Measurements from ENCODE around the gene NCR2. TPM values are rescaled to one million over a fixed set of nuclear protein-coding genes. Genes with fewer than 3 reads are reported as not detected.

Gene NCR2
- polyA plus RNA-seq, 1 donor = 0.42 TPM

DNA sequence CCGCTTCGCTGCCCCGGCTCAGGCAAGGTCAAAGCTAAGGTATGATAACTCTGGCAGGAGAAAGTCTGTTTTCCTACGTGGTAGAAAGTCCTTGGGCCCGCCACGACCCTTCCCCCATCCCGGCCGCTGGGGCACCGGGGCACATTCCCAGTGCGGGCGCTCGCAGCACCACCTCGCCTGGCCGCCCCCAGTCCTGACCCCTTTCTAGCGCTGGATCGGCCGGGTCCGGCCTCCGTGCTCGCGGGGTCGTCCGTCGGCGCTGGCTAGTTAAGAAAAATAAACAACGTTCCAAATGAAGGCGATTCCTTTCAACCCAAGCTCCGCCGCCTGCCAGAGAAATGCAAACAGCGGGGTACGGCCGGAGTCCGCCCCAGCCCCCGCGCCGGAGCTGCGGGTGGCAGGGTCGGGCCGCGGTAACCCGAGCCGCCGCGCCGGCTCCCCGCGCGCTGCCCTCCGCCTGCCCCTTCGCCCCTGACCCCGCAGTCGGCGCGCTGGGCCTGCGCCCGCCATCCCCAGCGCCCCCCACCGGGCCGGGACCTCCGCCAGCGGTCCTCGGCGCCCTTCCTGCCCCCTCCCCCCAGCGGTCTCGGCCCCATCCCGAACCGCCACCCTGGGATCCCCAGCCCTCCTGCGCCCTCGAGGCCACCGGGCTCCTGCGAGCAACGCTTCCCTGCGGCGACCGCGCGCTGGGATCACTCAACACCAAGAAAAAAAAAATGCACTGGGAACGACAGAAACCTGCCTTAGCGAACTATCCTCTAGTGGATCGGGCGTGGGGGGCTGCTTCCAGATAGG lies 37.6 kb downstream of the NCR2 start:
- peaks cover 28% of the 10 kb centered on the region for H3K4me1 ChIP-seq (ENCODE audit: control insufficient read depth, insufficient read depth, low read length)
- no peak overlapping the region for H3K27ac ChIP-seq (ENCODE audit: low read length)
- no peak overlapping the region for H3K4me3 ChIP-seq (ENCODE audit: low read length)
- H3K27me3 ChIP-seq (ENCODE audit: control insufficient read depth, insufficient read depth, low read length) = peaks cover 88% of the 10 kb centered on the region
- DNase-seq = peak in 1 of 2 donors; percentile 18
- peaks cover 14% of the 10 kb centered on the region for H3K9me3 ChIP-seq (ENCODE audit: control insufficient read depth, low read depth, low read length)
- H3K36me3 ChIP-seq (ENCODE audit: control insufficient read depth, insufficient read depth, low read length) = no peaks in the 10 kb centered on the region
- no CpG with 5 or more reads among the region's 81 CpGs for WGBS (ENCODE audit: insufficient coverage, low lambda C conversion rate)

DNA sequence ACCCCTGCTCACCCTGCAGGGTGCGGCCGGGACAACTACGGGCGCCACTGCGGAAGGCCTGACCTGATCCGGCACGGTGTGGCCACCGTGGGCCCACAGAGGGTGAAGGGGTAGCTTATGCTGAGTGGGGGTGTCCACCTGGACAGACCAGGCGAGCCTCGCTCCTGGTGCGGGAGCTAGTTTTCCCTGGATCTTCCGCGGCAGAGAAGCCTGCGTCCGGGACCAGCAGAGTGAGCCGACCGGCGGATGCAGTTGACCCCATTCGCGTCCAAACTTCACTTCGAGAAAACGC lies 38.2 kb downstream of the NCR2 start:
- peaks cover 94% of the 10 kb centered on the region for H3K27me3 ChIP-seq (ENCODE audit: control insufficient read depth, insufficient read depth, low read length)
- peaks cover 28% of the 10 kb centered on the region for H3K4me1 ChIP-seq (ENCODE audit: control insufficient read depth, insufficient read depth, low read length)
- no peak for DNase-seq
- peaks cover 14% of the 10 kb centered on the region for H3K9me3 ChIP-seq (ENCODE audit: control insufficient read depth, low read depth, low read length)
- H3K4me3 ChIP-seq (ENCODE audit: low read length) = no peak overlapping the region
- no CpG with 5 or more reads among the region's 22 CpGs for WGBS (ENCODE audit: insufficient coverage, low lambda C conversion rate)
- H3K36me3 ChIP-seq (ENCODE audit: control insufficient read depth, insufficient read depth, low read length) = no peaks in the 10 kb centered on the region
- H3K27ac ChIP-seq (ENCODE audit: low read length) = no peak overlapping the region

DNA sequence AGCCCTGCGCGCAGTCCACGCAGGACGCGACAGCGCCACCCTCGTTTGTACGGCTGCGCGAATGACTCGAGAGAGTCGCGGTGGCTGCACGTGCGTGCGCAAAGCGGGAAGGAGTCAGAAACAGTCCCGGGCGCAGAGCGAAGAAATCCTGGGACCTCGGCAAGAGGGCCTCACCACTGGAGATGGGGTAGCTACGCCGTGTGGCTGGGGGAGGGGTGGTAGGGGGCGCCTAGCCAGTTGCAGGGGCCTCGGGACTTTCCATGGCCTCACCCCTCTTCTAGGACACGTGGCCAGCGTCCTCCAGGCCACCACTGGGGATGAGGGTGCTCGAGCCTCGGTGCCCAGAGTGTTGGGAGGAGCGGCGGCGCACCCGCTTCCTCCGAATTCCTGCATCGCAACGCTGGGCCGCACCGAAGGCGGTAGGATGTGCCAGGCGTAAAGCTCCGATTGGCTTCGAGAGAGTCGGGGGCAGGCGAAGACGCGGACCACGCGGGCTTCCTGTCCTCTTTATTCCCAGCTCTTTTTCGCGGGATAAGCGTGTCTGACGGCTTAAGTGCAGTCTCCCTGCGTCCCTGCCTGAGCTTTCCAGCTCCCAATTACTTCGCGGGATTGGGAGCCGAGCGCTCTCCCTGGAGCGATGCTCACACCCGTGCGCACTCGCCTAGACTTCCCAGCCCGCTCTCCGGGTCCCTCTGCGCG lies 38.7 kb downstream of the NCR2 start:
- WGBS (ENCODE audit: insufficient coverage, low lambda C conversion rate) = 27% methylated on average over 3 of the region's 65 CpGs
- Histone ChIP-seq H3K27me3 (ENCODE audit: control insufficient read depth, insufficient read depth, low read length) (peaks cover 96% of the 10 kb centered on the region), H3K27ac (ENCODE audit: low read length) (no peak overlapping the region), H3K4me3 (ENCODE audit: low read length) (no peak overlapping the region), H3K4me1 (ENCODE audit: control insufficient read depth, insufficient read depth, low read length) (peaks cover 26% of the 10 kb centered on the region), H3K36me3 (ENCODE audit: control insufficient read depth, insufficient read depth, low read length) (no peaks in the 10 kb centered on the region), H3K9me3 (ENCODE audit: control insufficient read depth, low read depth, low read length) (peaks cover 14% of the 10 kb centered on the region)
- DNase-seq = peak in 1 of 2 donors; percentile 31

DNA sequence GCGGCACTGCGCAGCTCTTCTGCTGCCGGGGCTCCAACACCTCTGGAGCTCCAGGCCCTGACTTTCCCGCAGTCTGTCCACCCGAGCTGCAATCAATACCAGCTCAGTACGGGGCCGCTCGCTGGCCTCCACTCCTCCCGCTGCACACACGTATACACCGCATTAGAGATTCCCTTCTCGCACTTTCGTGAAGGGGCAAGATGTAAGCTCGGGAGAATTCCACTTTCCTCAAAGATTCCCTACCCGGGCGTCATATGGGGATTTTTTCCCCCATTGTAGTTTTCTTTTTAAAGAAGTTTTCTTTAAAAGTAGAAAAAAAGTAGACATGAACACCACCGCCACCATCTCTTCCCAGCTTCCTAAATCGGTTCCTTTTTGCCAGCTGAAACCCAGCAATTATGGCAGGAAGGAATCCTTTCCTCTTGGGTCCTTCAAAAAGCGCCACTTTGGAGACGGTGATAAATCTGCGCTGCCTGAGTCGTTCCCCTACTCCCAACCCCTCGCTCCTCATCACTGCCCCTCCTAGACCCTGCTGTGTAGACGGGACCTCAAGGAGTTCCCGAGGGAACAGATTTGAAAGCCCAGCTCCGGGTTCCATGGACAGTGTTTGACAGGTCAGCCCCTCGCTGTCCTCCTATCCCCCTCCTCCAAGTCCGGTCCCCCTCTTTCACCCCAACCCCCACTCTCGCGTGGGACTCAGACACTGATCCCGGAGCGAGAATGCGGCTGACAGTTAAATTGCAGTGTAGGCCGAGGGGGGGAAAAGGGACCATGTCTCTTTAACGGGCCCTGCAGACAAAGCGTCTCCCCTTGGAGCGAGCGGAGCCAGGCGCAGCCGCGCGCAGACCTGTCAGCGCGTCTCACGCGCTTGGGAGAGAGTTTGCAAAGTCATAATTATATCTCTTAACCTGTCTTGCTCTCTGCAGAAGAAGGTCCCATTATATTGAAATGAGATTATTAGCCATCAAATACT lies 39.5 kb downstream of the NCR2 start:
- no peak overlapping the region for H3K27ac ChIP-seq (ENCODE audit: low read length)
- H3K4me3 ChIP-seq (ENCODE audit: low read length) = no peak overlapping the region
- no peak for DNase-seq
- 17% methylated on average over 3 of the region's 46 CpGs for WGBS (ENCODE audit: insufficient coverage, low lambda C conversion rate)
- peaks cover 23% of the 10 kb centered on the region for H3K4me1 ChIP-seq (ENCODE audit: control insufficient read depth, insufficient read depth, low read length)
- no peaks in the 10 kb centered on the region for H3K36me3 ChIP-seq (ENCODE audit: control insufficient read depth, insufficient read depth, low read length)
- H3K9me3 ChIP-seq (ENCODE audit: control insufficient read depth, low read depth, low read length) = peaks cover 14% of the 10 kb centered on the region
- H3K27me3 ChIP-seq (ENCODE audit: control insufficient read depth, insufficient read depth, low read length) = peaks cover 87% of the 10 kb centered on the region

DNA sequence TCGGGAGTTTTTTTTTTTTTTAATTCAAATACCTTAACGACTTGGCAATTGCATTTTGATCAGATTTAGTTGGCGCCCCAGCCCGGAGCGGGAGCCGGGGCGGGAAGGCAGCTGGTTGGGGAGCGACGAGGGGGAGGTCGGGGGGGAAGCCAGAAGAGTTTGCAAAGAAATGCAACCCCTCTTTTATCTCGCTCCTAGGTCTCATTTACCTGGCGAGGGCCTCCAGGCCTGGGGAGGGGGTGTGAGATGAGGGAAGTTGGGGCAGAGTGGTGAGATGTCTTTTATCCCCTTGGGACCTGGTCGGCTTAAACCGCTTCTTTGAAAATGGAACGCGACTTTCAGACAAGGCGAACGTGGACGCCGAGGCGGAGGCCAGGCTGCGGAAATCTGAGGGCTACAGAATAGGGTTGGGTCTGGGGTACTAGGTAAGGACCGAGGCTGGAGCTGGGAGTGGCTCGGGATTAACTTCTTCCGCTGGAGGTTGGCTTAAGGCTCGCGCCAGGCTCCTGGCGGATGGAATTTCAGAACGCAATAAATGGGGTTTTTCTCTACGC lies 40.3 kb downstream of the NCR2 start:
- H3K4me3 ChIP-seq (ENCODE audit: low read length) = no peak overlapping the region
- no peak overlapping the region for H3K27ac ChIP-seq (ENCODE audit: low read length)
- H3K27me3 ChIP-seq (ENCODE audit: control insufficient read depth, insufficient read depth, low read length) = peaks cover 80% of the 10 kb centered on the region
- peaks cover 14% of the 10 kb centered on the region for H3K9me3 ChIP-seq (ENCODE audit: control insufficient read depth, low read depth, low read length)
- no peaks in the 10 kb centered on the region for H3K36me3 ChIP-seq (ENCODE audit: control insufficient read depth, insufficient read depth, low read length)
- WGBS (ENCODE audit: insufficient coverage, low lambda C conversion rate) = 0% methylated on average over 1 of the region's 30 CpGs
- H3K4me1 ChIP-seq (ENCODE audit: control insufficient read depth, insufficient read depth, low read length) = peaks cover 23% of the 10 kb centered on the region
- no peak for DNase-seq

DNA sequence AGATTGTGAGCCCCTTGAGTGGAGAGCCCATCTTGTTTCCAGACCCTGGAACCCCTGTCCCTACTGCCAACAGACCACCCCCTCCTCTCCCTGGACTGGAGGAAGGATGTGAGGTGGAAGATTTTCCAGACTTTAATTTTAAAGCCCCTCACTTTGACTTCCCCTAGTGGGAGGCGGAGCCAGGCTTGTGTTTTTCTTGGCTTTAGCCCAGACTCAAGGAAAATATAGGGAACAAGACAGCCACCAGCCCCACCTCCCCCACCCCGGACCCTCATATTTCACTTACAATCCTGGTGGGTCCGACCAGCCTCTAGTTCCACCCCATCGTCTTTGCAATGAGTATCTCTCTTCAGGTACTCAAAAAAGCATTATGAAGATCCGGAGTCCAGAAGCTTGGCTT lies 40.8 kb downstream of the NCR2 start:
- WGBS (ENCODE audit: insufficient coverage, low lambda C conversion rate) = no CpG with 5 or more reads among the region's 5 CpGs
- no peak for DNase-seq
- no peak overlapping the region for H3K27ac ChIP-seq (ENCODE audit: low read length)
- peaks cover 75% of the 10 kb centered on the region for H3K27me3 ChIP-seq (ENCODE audit: control insufficient read depth, insufficient read depth, low read length)
- no peaks in the 10 kb centered on the region for H3K36me3 ChIP-seq (ENCODE audit: control insufficient read depth, insufficient read depth, low read length)
- H3K9me3 ChIP-seq (ENCODE audit: control insufficient read depth, low read depth, low read length) = peaks cover 14% of the 10 kb centered on the region
- peaks cover 23% of the 10 kb centered on the region for H3K4me1 ChIP-seq (ENCODE audit: control insufficient read depth, insufficient read depth, low read length)
- no peak overlapping the region for H3K4me3 ChIP-seq (ENCODE audit: low read length)

GRCh38 chr6:41377071-41377470 lies 41.7 kb downstream of the NCR2 start:
- no peak for DNase-seq
- peaks cover 73% of the 10 kb centered on the region for H3K27me3 ChIP-seq (ENCODE audit: control insufficient read depth, insufficient read depth, low read length)
- H3K9me3 ChIP-seq (ENCODE audit: control insufficient read depth, low read depth, low read length) = peaks cover 14% of the 10 kb centered on the region
- H3K36me3 ChIP-seq (ENCODE audit: control insufficient read depth, insufficient read depth, low read length) = no peaks in the 10 kb centered on the region
- H3K4me1 ChIP-seq (ENCODE audit: control insufficient read depth, insufficient read depth, low read length) = peaks cover 23% of the 10 kb centered on the region
- 87% methylated on average over 2 of the region's 4 CpGs for WGBS (ENCODE audit: insufficient coverage, low lambda C conversion rate)
- no peak overlapping the region for H3K27ac ChIP-seq (ENCODE audit: low read length)
- H3K4me3 ChIP-seq (ENCODE audit: low read length) = no peak overlapping the region

DNA sequence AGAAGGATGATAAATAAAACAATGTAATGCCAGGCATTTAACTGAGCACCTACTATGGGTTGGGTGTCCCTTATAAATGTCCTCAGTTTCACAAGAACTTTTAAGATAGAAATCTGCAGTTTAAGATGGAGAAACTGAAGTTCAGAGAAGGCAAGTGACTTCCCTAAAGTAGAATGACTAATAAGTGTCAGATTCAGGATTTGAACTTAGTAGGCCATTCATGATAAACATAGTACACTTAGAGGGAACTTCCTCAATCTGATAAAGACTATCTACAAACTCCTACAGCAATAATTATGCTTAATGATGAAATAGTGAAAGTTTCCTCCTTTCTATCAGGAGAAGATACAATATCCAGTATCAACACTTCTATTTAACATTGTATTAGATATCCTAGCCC lies 43.9 kb downstream of the NCR2 start:
- H3K9me3 ChIP-seq (ENCODE audit: control insufficient read depth, low read depth, low read length) = peaks cover 6% of the 10 kb centered on the region
- no peak overlapping the region for H3K4me3 ChIP-seq (ENCODE audit: low read length)
- H3K4me1 ChIP-seq (ENCODE audit: control insufficient read depth, insufficient read depth, low read length) = peaks cover 3% of the 10 kb centered on the region
- H3K36me3 ChIP-seq (ENCODE audit: control insufficient read depth, insufficient read depth, low read length) = no peaks in the 10 kb centered on the region
- no peak overlapping the region for H3K27ac ChIP-seq (ENCODE audit: low read length)
- no peak for DNase-seq
- peaks cover 58% of the 10 kb centered on the region for H3K27me3 ChIP-seq (ENCODE audit: control insufficient read depth, insufficient read depth, low read length)

- no peak for DNase-seq
- no peaks in the 10 kb centered on the region for H3K9me3 ChIP-seq (ENCODE audit: control insufficient read depth, low read depth, low read length)
- no peak overlapping the region for H3K4me3 ChIP-seq (ENCODE audit: low read length)
- H3K4me1 ChIP-seq (ENCODE audit: control insufficient read depth, insufficient read depth, low read length) = no peaks in the 10 kb centered on the region
- no peak overlapping the region for H3K27ac ChIP-seq (ENCODE audit: low read length)
- WGBS (ENCODE audit: insufficient coverage, low lambda C conversion rate) = 61% methylated on average over 2 of the region's 2 CpGs
- H3K36me3 ChIP-seq (ENCODE audit: control insufficient read depth, insufficient read depth, low read length) = no peaks in the 10 kb centered on the region
- peaks cover 50% of the 10 kb centered on the region for H3K27me3 ChIP-seq (ENCODE audit: control insufficient read depth, insufficient read depth, low read length)
Observed at GRCh38 chr6:41386594-41386993, 51.2 kb downstream of the NCR2 start.

DNA sequence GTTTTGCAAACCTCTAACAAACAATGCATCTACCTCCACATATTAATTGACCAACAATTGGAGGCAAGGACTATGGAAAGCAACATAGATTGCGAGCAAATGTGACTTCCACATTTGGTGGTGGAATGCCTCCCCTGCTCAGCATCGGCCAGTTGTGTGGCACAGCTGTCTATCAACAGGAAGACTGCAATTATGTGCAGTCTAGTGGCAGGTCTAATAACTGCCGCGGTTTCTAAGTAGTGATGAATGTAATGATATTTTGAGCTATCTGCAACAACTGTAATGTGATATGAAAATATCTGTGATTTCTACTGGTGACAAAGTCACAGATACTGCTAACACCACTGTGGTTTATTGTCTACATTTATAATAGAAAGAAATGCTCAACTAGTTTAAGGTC lies 56.8 kb downstream of the NCR2 start:
- no peak for DNase-seq
- no CpG with 5 or more reads among the region's 4 CpGs for WGBS (ENCODE audit: insufficient coverage, low lambda C conversion rate)
- Histone ChIP-seq H3K36me3 (ENCODE audit: control insufficient read depth, insufficient read depth, low read length) (no peaks in the 10 kb centered on the region), H3K4me3 (ENCODE audit: low read length) (no peak overlapping the region), H3K4me1 (ENCODE audit: control insufficient read depth, insufficient read depth, low read length) (no peaks in the 10 kb centered on the region), H3K27me3 (ENCODE audit: control insufficient read depth, insufficient read depth, low read length) (peaks cover 52% of the 10 kb centered on the region), H3K27ac (ENCODE audit: low read length) (no peak overlapping the region), H3K9me3 (ENCODE audit: control insufficient read depth, low read depth, low read length) (no peaks in the 10 kb centered on the region)
